Fibroblast of the aortic adventitia (primary cell): Measurements from ENCODE around the gene CDC42BPB. TPM values are rescaled to one million over a fixed set of nuclear protein-coding genes. Genes with fewer than 3 reads are reported as not detected.

Source experiments
- DNase-seq: peaks from one replicate; pipeline ENCODE4 v3.0.0-alpha.2; 2010; ENCODE audit warnings: low read depth
- H3K4me3 ChIP-seq: 2 replicates; pipeline ENCODE4 v1.5.1; 2011; ENCODE audit warnings: low read depth, mild to moderate bottlenecking, control low read depth, low read length, moderate library complexity
- CTCF ChIP-seq: IDR thresholded peaks from 2 replicates; pipeline ENCODE4 v1.5.1; 2011; ENCODE audit warnings: mild to moderate bottlenecking, low read length, control low read depth, inconsistent platforms; ENCODE audit not compliant: insufficient read depth
- total RNA-seq: library from RNA; depleted of rRNA; stranded (reverse); fragments of >200 nt; gene quantifications from 2 replicates; pipeline ENCODE4 v1.2.3, GENCODE V29; 2012; ENCODE audit warnings: low replicate concordance

Gene CDC42BPB
- total RNA-seq, 1 donor = 78.4 TPM

DNA sequence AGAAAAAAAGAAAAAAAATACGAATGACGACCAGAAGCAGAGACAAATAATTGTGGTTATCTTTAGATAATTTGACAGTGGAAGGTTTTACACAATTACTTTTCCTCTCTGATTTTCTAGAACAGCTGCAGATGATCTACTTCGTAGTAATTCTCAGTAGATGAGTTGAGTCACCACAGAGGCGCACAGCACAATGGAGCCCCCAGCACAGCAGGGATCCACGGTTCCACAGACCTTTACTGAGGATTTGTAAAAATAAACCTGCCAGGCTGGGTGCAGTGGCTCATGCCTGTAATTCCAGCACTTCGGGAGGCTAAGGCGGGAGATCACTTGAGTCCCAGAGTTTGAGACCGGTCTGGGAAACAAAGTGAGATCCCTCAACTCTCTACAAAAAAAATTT is 105.5 kb downstream of the CDC42BPB start:
- TF ChIP-seq CTCF = no peak
- no peak for DNase-seq
- no peak overlapping the region for H3K4me3 ChIP-seq

DNA sequence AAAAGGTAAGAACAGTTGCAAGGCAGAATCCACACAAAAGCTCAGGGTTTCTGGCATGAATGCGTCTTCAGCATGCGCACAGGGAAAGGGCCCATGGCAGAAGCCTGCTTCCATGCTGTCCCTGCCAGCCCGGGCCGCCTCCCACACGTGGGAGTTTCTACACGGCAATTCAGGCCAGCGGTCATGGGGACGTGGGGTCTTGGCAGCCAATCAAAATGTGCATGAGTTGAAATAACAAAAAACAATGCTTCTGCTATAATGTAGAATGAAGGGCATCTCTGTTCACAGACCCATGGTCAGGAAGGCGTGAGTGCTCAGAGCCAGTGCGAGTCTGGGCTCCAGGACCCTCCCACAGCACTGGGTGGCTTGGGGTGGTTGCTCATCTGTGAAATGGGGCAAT is 106.3 kb downstream of the CDC42BPB start:
- DNase-seq = no peak
- no peak overlapping the region for H3K4me3 ChIP-seq
- TF ChIP-seq CTCF = no peak

GRCh38 chr14:102949801-102950451 is 107.4 kb downstream of the CDC42BPB start:
- H3K4me3 ChIP-seq = no peak overlapping the region
- TF ChIP-seq CTCF = no peak
- peak; percentile 25 for DNase-seq

GRCh38 chr14:102949062-102949800 is 108.1 kb downstream of the CDC42BPB start:
- H3K4me3 ChIP-seq = no peak overlapping the region
- TF ChIP-seq CTCF = no peak
- no peak for DNase-seq

GRCh38 chr14:102948698-102949061 is 108.7 kb downstream of the CDC42BPB start:
- DNase-seq = no peak
- H3K4me3 ChIP-seq = no peak overlapping the region
- no peak for TF ChIP-seq CTCF

DNA sequence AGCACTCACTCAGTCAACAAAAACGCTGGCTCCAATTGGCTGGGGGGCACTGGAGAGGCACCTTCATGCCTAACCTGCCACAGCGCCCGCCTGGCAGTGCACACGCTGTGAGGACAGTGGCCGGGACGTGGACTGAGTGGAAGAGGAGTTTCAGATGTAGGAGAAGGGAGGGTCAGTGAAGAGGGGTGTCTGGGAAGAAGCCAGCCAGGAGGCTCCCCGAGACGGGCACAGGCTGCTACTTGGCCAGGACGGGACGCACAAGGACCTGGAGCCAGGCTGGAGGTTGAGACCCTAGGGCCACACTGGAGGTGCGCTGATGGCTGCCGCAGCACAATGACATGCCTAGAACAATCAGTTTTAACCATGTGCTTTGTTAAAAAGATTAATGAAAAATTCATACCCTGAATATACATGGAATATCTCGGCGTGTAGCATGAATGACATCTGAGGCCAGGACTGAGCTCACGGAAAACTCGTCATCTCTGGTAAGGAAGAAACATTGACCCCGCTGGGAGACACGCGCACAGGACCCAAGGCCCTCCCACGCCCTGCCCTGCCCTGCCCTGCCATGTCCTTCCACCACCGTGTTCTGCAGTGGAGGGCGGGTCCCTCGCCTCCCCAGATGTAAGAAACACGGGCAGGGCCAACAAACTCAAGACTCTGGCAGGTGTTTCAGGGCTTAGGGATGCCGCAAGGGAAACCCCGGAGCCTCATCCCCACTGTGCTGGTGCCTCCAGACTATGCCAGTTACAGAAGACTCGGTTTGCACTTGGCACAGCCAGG is 109.8 kb downstream of the CDC42BPB start:
- TF ChIP-seq CTCF = no peak
- H3K4me3 ChIP-seq = no peak overlapping the region
- DNase-seq = no peak
